Heart left ventricle (tissue), 16 donors: ENCODE measurements around the gene BMPR1B. TPM values are rescaled to one million over a fixed set of nuclear protein-coding genes. Genes with fewer than 3 reads are reported as not detected.

Experiments
- ATAC-seq, 4 donors: fragments of 200-7000 bp; cut with Tn5 transposase; one replicate each; pipeline ENCODE4 v1.9.1; 2020 to 2022; ENCODE audit warnings: moderate library complexity in 4 of 4, mild to moderate bottlenecking in 3 of 4, moderate number of reproducible peaks in 1 of 4
- DNase-seq, 5 donors: peaks; one replicate each; pipeline ENCODE4 v3.0.0-alpha.2; 2020
- H3K27ac ChIP-seq, 12 donors: fragments of 200-600 bp; sonication (generic) in 4 of 12; one replicate each; pipeline versions ENCODE4 v1.5.0 to v1.8.0; 2016 to 2022; ENCODE audit warnings: mild to moderate bottlenecking in 2 of 12
- H3K27me3 ChIP-seq, 9 donors: fragments of 200-600 bp; sonication (generic) in 2 of 9; one replicate each; pipeline versions ENCODE4 v1.5.1 to v1.8.0; 2016 to 2022; ENCODE audit warnings: mild to moderate bottlenecking in 3 of 9
- H3K36me3 ChIP-seq, 9 donors: fragments of 200-600 bp; sonication (generic) in 2 of 9; one replicate each; pipeline versions ENCODE4 v1.5.0 to v1.8.0; 2018 to 2022; ENCODE audit warnings: mild to moderate bottlenecking in 2 of 9
- H3K4me1 ChIP-seq, 12 donors: fragments of 200-600 bp; sonication (generic) in 4 of 12; one replicate each; pipeline versions ENCODE4 v1.5.0 to v1.8.0; 2016 to 2022; ENCODE audit warnings: mild to moderate bottlenecking in 3 of 12
- H3K4me3 ChIP-seq, 12 donors: fragments of 200-600 bp; sonication (generic) in 4 of 12; one replicate each; pipeline versions ENCODE4 v1.5.0 to v1.8.0; 2017 to 2022; ENCODE audit warnings: mild to moderate bottlenecking in 9 of 12, moderate library complexity in 4 of 12
- H3K9me3 ChIP-seq, 12 donors: fragments of 200-600 bp; sonication (generic) in 4 of 12; one replicate each; pipeline versions ENCODE4 v1.5.0 to v1.8.0; 2016 to 2022; ENCODE audit warnings: mild to moderate bottlenecking in 1 of 12
- POLR2A ChIP-seq, 2 donors: fragments of 450-650 bp; IDR thresholded peaks; one replicate each; pipeline ENCODE4 v1.6.1; 2017; ENCODE audit warnings: antibody characterized with exemption in 2 of 2, mild to moderate bottlenecking in 2 of 2, moderate library complexity in 2 of 2
- WGBS, 4 donors: extraction: QIAGEN DNeasy Blood & Tissue Kit in 2 of 4; methylation state at CpG; one replicate each; pipeline versions ENCODE4 v1.1.5 to v1.1.7; 2013 to 2018; 5-methylcytosine and 5-hydroxymethylcytosine counted together
- intact Hi-C, 10 donors: fragments of 100-400 bp; cut with DNase I; formaldehyde crosslinking; loops; one replicate each; pipeline versions ENCODE4 v1.11.1 to v1.14.2; 2022
- polyA plus RNA-seq, 2 donors: library from polyadenylated mRNA; stranded (reverse); fragments of 200-250 nt; gene quantifications; one replicate each; pipeline ENCODE4 v1.2.3, GENCODE V29; 2013
- total RNA-seq, 9 donors: library from RNA; depleted of rRNA in 2 of 9; stranded (reverse); fragments of >200 nt in 2 of 9; fragmentation: NEBNext Ultra II Directional in 3 of 9; extraction: Animal tissue kit (Norgen Biotek cat#: 25700) in 3 of 9; gene quantifications; one replicate each; pipeline versions ENCODE4 v1.1.0 to v1.2.4, GENCODE V29; 2016 to 2023
- TF ChIP-seq, protein P1 (sequence below), 12 donors: fragments of 200-600 bp; sonication (generic) in 4 of 12; IDR thresholded peaks; one replicate each; pipeline versions ENCODE4 v1.5.0 to v1.8.0; 2018 to 2022; ENCODE audit warnings: antibody characterized with exemption in 12 of 12, mild to moderate bottlenecking in 5 of 12
- donor health status: ischemic (EF 13 %, LVEDD 7.1; RV severe dilation, severe dysfunction).
- donor health status: healthy with polysubstance abuse.
- donor health status: DM: no; HTN: yes; CAD: no.
- donor health status: DM: no; HTN: no; CAD: no.
- donor health status: ischemic (EF 25% LVEDD 6.9; RV normal size, moderate dysfunction).
- donor health status: ischemic (EF 25% LVEDD 5.7; RV mildly dilated, moderate dysfunction).
- donor health status: healthy.
- donor health status: DM: yes; HTN: yes; CAD: no.
- donor health status: ischemic (EF 35%, LVEDD 5.7; RV mildly dilated, moderate dysfunction).
- donor health status: nonischemic (EF 11% LVEDD 7.7; RV severe dilation, severe dysfunction).
- donor health status: DM: yes; HTN: yes; CAD: no.
- donor health status: PGD.
- donor health status: ischemic (EF 29% LVEDD 5.4; RV normal size, mild dysfunction).
- donor health status: nonischemic (EF 23%, LVEDD 6.1; RV moderate dilation, normal function).

BMPR1B gene
- total and polyA plus RNA-seq, 11 donors = 0.29 to 7.6 (median 3.8) TPM

DNA sequence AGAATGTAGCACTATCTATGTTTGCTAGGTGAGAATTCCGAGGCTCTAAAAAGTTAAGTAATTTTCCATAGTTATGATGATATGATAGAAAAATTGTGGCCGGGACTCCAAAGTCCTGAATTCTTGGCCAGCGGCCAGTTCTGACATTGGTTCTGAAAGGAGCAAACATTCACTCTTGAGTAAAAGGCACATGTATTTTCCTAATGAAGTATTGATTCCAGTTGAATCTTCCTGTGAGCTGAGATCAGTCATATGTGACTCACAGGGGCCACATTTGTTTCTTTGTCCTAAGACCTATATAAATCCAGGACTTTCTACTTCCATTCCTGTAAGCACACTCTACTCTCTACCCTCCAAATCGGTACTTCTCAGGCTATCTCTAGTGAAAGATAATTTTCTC, 349.9 kb downstream of the BMPR1B start:
- Histone ChIP-seq H3K27ac (no peak overlapping the region), H3K36me3 (no peaks in the 10 kb centered on the region), H3K27me3 (no peaks in the 10 kb centered on the region), H3K4me3 (no peak overlapping the region), H3K9me3 (no peaks in the 10 kb centered on the region), H3K4me1 (peaks cover 0 to 20% (median 0%) of the 10 kb centered on the region in 12 donors)
- TF ChIP-seq, protein P1, sequence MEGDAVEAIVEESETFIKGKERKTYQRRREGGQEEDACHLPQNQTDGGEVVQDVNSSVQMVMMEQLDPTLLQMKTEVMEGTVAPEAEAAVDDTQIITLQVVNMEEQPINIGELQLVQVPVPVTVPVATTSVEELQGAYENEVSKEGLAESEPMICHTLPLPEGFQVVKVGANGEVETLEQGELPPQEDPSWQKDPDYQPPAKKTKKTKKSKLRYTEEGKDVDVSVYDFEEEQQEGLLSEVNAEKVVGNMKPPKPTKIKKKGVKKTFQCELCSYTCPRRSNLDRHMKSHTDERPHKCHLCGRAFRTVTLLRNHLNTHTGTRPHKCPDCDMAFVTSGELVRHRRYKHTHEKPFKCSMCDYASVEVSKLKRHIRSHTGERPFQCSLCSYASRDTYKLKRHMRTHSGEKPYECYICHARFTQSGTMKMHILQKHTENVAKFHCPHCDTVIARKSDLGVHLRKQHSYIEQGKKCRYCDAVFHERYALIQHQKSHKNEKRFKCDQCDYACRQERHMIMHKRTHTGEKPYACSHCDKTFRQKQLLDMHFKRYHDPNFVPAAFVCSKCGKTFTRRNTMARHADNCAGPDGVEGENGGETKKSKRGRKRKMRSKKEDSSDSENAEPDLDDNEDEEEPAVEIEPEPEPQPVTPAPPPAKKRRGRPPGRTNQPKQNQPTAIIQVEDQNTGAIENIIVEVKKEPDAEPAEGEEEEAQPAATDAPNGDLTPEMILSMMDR (IDR thresholded peaks at IDR 0.05) = no peak
- no peak for TF ChIP-seq POLR2A (IDR thresholded peaks at IDR 0.05)
- no peak for ATAC-seq
- WGBS, 4 donors = 51 to 65% (median 60%) methylated on average over 4 of the region's 4 CpGs
- intact Hi-C loops = loop anchor here in 1 of 10 donors (10.0 kb wide), 1 partner anchor 483 kb away; no protein-coding TSS in a partner anchor
- DNase-seq = peak in 1 of 5 donors; percentile 34

DNA sequence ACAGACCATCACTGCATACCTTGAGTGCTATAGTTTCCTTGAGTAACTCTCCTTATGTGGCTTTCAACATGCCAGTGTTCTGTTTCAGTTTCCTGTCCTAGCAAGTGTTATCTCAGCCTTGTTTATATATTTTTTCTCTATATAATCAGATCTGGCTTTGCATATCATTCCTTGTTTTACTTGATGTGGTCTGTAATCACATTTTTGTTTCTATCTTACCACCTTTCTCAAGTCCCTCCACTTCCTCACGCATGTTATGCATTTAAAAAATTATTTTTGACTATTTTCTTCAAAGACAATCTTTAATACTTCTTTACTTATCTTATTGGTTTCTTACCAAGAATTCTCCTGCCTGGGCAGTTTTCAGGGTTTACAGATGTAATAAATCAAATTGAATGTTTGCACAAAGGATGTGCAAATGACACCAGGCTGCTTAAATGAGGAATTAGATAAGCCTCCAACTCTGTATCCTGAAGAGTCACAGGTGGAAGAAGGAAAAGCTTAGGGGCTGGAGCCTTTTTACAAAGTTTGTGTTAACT, 351.2 kb downstream of the BMPR1B start:
- no peak overlapping the region for H3K27ac ChIP-seq
- intact Hi-C loops = loop anchor here in 1 of 10 donors (10.0 kb wide), 1 partner anchor 484 kb away; no protein-coding TSS in a partner anchor
- H3K9me3 ChIP-seq = no peaks in the 10 kb centered on the region
- TF ChIP-seq POLR2A (IDR thresholded peaks at IDR 0.05) = no peak
- TF ChIP-seq, protein P1 (IDR thresholded peaks at IDR 0.05) = no peak
- DNase-seq (no peak), ATAC-seq (no peak)
- no peaks in the 10 kb centered on the region for H3K36me3 ChIP-seq
- no peak overlapping the region for H3K4me3 ChIP-seq
- peaks cover 0 to 20% (median 0%) of the 10 kb centered on the region in 12 donors for H3K4me1 ChIP-seq
- no peaks in the 10 kb centered on the region for H3K27me3 ChIP-seq
- WGBS, 4 donors = 86 to 93% (median 92%) methylated on average over 1 of the region's 1 CpG

DNA sequence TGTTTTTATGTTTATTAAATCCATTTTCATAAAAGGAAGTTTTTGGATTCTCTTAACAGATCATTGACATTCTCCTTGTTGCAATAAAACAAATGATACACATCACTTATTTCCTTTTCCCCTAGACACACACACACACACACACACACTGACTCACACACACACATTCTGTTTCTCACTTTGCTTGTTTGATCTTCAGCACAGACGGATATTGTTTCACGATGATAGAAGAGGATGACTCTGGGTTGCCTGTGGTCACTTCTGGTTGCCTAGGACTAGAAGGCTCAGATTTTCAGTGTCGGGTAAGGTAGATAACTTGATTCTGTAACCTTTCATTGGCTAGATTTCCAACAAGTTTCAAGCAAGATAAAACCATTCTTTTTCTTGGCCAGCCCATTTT, 356.8 kb downstream of the BMPR1B start:
- WGBS, 4 donors = 83 to 90% (median 84%) methylated on average over 3 of the region's 3 CpGs
- DNase-seq (no peak), ATAC-seq (no peak)
- no peaks in the 10 kb centered on the region for H3K9me3 ChIP-seq
- TF ChIP-seq, protein P1 (IDR thresholded peaks at IDR 0.05) = no peak
- no peak for TF ChIP-seq POLR2A (IDR thresholded peaks at IDR 0.05)
- H3K27ac ChIP-seq = no peak overlapping the region
- no peaks in the 10 kb centered on the region for H3K4me1 ChIP-seq
- H3K36me3 ChIP-seq = no peaks in the 10 kb centered on the region
- no peak overlapping the region for H3K4me3 ChIP-seq
- no peaks in the 10 kb centered on the region for H3K27me3 ChIP-seq
- intact Hi-C loops = no loop called here

DNA sequence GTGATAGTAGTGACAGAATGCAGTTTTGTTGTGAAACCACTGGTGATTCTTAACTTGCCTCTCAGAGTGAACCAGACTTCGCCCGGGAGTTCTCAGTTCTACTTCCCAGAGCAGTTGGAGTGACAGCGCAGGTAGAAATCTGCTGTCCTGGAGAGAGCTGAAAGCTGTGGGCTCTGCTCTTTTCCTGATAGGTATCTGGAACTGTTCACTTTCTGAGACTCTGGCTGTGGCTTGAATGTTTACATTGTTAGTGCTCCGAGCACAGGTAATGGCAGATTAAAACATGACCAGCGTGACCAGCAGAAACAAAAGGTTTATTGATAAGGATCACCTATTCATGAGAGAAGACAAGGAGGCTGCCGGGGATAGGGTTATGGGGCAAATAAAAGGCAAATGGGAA, 360.7 kb downstream of the BMPR1B start:
- DNase-seq = no peak
- no peak for TF ChIP-seq POLR2A (IDR thresholded peaks at IDR 0.05)
- Histone ChIP-seq H3K36me3 (no peaks in the 10 kb centered on the region), H3K27ac (no peak overlapping the region), H3K4me1 (no peaks in the 10 kb centered on the region), H3K4me3 (no peak overlapping the region), H3K27me3 (no peaks in the 10 kb centered on the region), H3K9me3 (no peaks in the 10 kb centered on the region)
- ATAC-seq = no peak
- intact Hi-C loops = no loop called here
- WGBS, 4 donors = 71 to 88% (median 72%) methylated on average over 6 of the region's 6 CpGs

DNA sequence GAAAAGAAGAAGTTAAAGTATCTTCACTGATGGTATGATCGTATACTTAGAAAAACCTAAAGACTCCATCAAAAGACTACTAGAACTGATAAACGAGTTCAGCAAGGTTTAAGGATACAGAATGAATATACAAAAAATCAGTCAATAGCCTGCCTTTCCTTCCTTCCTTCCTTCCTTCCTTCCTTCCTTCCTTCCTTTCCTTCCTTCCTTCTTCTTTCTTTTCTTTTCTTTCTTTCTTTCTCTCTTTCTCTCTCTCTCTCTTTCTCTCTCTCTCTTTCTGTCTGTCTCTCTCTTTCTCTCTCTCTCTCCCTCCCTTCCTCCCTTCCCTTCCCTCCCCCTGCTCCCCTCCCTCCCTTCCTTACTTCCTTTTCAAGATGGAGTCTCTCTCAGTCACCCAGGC, 362.7 kb downstream of the BMPR1B start:
- WGBS, 4 donors = 85 to 89% (median 87%) methylated on average over 2 of the region's 2 CpGs
- Histone ChIP-seq H3K36me3 (no peaks in the 10 kb centered on the region), H3K4me3 (no peak overlapping the region), H3K4me1 (no peaks in the 10 kb centered on the region), H3K9me3 (no peaks in the 10 kb centered on the region), H3K27me3 (no peaks in the 10 kb centered on the region), H3K27ac (no peak overlapping the region)
- ATAC-seq (no peak), DNase-seq (no peak)
- intact Hi-C loops = loop anchor here in 3 of 10 donors (10.0 kb wide), 1 partner anchor 496 kb away; no protein-coding TSS in a partner anchor
- TF ChIP-seq, protein P1 (IDR thresholded peaks at IDR 0.05) = no peak
- no peak for TF ChIP-seq POLR2A (IDR thresholded peaks at IDR 0.05)
